ENCODE data around the gene PHC2.

GRCh38 chr1:33418811-33419210, 12.1 kb downstream of the PHC2 start:
- no peak for TF ChIP-seq TAF1 (IDR thresholded peaks at IDR 0.05; ENCODE audit: low read depth)
- TF ChIP-seq EP300 (IDR thresholded peaks at IDR 0.05; ENCODE audit: borderline replicate concordance) = no peak
- TF ChIP-seq TEAD4 (IDR thresholded peaks at IDR 0.05) = no peak
- TF ChIP-seq CREB1 (IDR thresholded peaks at IDR 0.05; ENCODE audit: low read depth) = no peak
- TF ChIP-seq MAX (IDR thresholded peaks at IDR 0.05) = no peak
- no peak for TF ChIP-seq EGR1 (IDR thresholded peaks at IDR 0.05)
- no peak for TF ChIP-seq RAD21 (IDR thresholded peaks at IDR 0.05; ENCODE audit: low read depth)
- TF ChIP-seq, protein P1, sequence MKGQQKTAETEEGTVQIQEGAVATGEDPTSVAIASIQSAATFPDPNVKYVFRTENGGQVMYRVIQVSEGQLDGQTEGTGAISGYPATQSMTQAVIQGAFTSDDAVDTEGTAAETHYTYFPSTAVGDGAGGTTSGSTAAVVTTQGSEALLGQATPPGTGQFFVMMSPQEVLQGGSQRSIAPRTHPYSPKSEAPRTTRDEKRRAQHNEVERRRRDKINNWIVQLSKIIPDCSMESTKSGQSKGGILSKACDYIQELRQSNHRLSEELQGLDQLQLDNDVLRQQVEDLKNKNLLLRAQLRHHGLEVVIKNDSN (IDR thresholded peaks at IDR 0.05) = no peak
- TF ChIP-seq, protein P2, sequence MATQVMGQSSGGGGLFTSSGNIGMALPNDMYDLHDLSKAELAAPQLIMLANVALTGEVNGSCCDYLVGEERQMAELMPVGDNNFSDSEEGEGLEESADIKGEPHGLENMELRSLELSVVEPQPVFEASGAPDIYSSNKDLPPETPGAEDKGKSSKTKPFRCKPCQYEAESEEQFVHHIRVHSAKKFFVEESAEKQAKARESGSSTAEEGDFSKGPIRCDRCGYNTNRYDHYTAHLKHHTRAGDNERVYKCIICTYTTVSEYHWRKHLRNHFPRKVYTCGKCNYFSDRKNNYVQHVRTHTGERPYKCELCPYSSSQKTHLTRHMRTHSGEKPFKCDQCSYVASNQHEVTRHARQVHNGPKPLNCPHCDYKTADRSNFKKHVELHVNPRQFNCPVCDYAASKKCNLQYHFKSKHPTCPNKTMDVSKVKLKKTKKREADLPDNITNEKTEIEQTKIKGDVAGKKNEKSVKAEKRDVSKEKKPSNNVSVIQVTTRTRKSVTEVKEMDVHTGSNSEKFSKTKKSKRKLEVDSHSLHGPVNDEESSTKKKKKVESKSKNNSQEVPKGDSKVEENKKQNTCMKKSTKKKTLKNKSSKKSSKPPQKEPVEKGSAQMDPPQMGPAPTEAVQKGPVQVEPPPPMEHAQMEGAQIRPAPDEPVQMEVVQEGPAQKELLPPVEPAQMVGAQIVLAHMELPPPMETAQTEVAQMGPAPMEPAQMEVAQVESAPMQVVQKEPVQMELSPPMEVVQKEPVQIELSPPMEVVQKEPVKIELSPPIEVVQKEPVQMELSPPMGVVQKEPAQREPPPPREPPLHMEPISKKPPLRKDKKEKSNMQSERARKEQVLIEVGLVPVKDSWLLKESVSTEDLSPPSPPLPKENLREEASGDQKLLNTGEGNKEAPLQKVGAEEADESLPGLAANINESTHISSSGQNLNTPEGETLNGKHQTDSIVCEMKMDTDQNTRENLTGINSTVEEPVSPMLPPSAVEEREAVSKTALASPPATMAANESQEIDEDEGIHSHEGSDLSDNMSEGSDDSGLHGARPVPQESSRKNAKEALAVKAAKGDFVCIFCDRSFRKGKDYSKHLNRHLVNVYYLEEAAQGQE (IDR thresholded peaks at IDR 0.05; ENCODE audit: low read depth) = no peak
- no peak for TF ChIP-seq TCF12 (IDR thresholded peaks at IDR 0.05; ENCODE audit: low read depth)
- TF ChIP-seq CEBPB (IDR thresholded peaks at IDR 0.05) = no peak
- no peak for TF ChIP-seq YY1 (IDR thresholded peaks at IDR 0.05; ENCODE audit: low read depth)
- no peak for TF ChIP-seq ZBTB7A (IDR thresholded peaks at IDR 0.05; ENCODE audit: low read depth)
- TF ChIP-seq NFIC (IDR thresholded peaks at IDR 0.05) = no peak
